T-helper 9 cell (primary cell): Measurements from ENCODE around the gene MEOX2.

ENCODE experiments used
- DNase-seq: peaks from one replicate; pipeline ENCODE4 v3.0.0-alpha.2; 2020
- total RNA-seq, 2 donors: gene quantifications; one replicate each; lab custom pipeline; 2026; lab: John Stamatoyannopoulos, UW

The MEOX2 gene
- total RNA-seq: 0 reads per million in 2 donors

GRCh38 chr7:15686295-15686956, at the start of gene MEOX2:
Gene MEOX2 (minus strand): TSS chr7:15686683. CDS start chr7:15686402, 281 bp downstream.
- no peak for DNase-seq

DNA sequence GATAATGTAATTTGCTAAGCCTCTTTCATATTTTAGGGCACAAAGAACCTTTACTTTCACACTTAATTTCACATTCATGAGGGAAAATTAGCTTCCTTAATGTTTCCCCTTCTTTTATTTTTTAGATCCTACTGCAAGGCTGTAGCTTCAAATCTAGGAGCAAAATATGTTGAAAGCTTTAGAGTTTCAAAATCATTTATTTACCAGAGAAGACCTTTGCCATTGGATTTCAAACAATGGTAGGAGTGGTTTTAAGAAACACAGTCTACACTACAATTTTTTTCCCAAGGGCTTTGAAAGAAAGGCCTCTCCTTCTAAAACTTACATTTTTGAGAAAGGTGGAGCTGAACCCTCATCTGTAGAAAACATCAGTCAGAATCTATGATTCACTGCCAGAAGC, 43.3 kb upstream of the MEOX2 start:
- DNase-seq: no peak

- DNase-seq: no peak
Measured at GRCh38 chr7:15725051-15725450, 38.6 kb upstream of the MEOX2 start.

GRCh38 chr7:15723841-15724240, 37.4 kb upstream of the MEOX2 start:
- no peak for DNase-seq

- DNase-seq: no peak
Measured at GRCh38 chr7:15720849-15721471, 34.5 kb upstream of the MEOX2 start.

DNA sequence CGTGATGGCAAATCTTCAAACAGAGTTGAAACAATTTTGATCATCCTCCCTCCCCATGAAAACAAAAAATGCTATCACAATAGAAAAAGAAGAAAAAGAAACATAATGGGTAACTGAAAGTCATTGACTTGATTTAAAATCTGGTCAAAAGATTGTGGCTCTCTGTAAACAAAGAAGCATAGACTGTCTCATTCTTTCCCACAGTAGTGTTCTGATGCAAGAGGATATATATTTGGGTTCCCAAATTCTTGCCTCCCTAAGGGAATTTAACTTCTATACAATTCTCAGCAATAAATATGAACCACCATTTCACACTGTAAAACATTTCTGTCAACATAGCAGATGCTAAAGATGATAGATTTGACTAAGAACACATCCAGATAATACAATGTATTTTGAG, 32.8 kb upstream of the MEOX2 start:
- DNase-seq: no peak

DNA sequence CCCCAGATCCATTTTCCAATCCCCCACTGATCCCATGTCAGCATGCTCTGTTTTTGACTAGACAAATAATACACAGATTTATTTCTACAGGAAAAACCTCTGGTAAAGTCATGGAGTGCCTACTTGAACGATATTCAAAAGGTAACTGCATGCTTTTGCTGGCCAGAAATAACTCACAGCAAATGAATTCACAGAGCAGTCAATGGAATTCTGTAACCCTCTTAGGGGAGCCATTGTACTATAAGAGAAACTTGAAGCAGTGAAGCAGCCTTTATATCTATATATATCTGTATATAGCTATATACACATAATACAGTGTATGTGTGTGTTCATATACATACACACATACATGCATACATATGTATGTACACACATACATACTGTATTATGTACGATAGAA, 29.0 kb upstream of the MEOX2 start:
- no peak for DNase-seq

- no peak for DNase-seq
Measured at GRCh38 chr7:15709978-15710377, 23.5 kb upstream of the MEOX2 start.

DNA sequence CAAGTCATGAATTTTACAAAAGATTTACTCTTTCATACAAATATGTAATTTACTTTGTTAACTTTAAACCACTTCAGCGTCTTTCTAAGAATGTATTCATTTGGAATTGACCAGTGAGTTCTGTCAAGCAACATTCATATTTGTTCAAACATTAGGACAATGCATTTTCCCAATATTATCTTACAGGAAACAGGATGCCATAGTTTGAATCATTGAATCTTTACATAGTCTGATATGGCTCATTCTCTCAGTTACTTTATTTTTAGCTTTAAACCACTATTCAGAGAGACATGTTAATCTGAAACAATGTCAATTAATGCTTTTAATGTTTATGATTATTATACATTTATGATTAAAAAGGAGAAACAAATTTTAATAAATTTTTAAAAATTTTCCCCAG, 21.1 kb upstream of the MEOX2 start:
- DNase-seq: no peak

DNA sequence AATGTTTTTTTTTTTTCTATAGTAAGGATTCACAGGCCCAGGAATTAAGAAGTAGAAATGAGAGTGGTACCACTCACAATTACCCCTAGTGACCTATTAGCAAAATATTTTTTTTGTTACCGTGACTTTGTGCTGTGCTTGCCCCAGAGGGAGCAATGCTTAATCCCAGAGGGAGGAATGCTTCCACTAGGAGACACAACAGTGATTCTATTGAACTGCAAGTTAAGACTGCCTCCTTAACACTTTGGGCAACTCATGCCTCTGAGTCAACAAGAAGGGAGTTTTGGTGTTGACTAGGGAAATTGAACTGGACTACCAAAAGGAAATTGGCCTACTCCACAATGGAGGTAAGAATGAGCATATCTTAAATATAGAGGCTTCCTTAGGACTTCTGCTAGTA, 17.2 kb upstream of the MEOX2 start:
- no peak for DNase-seq

GRCh38 chr7:15692501-15693020, 6.1 kb upstream of the MEOX2 start:
- no peak for DNase-seq

DNA sequence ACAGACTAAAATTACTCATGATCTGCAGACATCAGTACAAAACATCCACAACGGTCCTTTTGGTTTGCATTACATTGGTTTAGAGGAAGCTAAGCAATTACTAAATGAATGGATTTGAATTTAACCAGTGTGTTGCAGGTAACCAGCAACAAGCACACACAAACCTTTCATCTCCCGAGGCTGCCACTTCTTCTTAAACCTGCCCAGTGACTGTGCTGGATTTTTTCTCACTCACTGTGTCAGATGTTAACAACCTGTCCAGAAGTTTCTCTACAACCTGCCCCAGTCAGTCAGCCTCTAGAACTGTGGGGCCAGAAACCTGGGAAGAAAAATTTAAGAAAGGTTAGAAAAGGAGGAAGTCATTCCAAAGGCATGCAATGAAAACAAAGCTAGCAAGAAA, 2.4 kb upstream of the MEOX2 start:
- DNase-seq: no peak

GRCh38 chr7:15688279-15688626, 1.8 kb upstream of the MEOX2 start:
- DNase-seq: no peak

DNA sequence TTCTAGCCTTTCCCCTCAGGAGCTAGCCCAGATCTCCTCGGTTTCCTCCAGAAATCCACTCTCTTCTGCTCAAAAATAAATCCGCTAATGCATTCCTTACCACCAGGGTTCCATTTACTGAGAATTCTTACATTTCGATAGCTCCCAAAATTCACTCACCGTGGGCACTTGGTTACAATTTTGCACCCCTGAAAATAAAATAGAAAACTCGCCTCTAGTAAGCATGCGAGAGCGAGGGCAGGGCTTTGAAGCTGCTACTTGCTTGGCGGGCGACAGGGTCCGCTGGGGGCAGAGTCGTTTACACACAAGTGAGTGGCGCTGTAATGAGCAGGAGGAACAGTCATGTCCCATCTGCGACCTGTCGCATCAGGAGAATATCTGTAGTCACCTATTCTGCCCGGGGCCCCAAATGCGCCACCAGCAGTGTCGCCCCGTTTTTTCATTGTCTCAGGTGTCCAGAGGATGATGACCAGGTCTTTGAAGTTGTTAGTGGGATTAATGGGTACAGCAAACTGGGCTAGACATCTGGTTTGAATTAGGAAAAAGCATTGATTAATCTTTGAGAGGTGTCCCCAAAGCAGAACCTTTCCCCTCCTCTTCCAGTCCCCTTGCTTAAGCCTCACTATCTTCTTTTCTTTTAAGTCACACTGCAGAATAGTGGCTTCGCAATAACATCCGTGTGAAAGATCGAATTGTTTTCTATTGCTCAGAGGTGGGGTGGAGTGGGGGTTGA, 1.2 kb upstream of the MEOX2 start:
- no peak for DNase-seq

GRCh38 chr7:15686957-15687545, 568 bp upstream of the MEOX2 start:
- DNase-seq: no peak

- DNase-seq: no peak
Measured at GRCh38 chr7:15685358-15686294, 857 bp downstream of the MEOX2 start.

DNA sequence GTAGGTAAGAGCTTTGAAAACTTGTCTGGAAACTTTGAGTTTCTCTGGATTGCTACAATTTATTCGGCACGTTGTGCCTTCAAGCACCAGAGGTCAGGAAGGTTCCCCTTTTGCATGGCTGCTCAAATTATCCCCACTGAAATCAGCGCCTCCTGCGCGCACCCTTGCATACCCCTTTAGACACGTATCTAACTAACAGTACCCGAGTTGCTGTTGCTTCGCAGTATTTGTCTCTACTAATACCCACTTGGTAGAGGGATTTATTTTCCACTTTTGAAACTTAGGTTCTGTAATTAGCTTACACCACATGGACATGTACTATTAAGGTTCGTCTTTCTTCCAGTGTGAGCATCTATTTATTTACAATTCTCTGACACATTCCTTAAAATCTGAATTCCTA, 1.6 kb downstream of the MEOX2 start:
- no peak for DNase-seq

DNA sequence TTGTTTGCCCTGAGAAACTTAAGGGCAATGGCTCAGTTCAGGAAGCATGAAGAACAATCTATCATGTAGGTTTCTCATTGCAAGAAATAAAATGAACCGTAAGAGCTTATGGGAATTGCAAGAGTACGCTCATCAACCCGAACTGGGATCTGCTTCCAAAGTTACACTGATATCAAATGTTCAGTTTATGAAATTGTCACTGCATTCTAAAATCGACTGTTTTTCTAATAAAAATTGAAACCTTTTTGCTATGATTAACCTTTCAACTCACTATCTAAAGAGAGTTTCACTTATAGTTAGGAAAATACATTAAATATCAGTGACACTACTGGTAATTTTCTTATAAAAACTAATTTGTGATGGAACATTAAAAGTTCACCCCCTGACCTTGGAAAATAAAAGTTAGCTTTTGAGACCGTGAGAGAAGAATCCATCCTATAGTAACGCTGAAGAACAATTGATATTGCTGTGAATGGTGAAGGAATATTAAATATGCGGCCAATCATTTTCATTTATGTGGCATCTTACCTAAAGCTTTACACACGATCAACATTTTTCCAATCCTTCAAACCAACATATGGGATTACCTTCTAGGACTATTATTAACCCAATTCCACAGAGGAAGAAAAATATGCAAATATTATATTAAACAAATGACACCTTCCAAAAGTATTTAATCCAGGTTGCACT, 2.2 kb downstream of the MEOX2 start:
- no peak for DNase-seq

GRCh38 chr7:15682751-15683245, 3.7 kb downstream of the MEOX2 start:
- no peak for DNase-seq

DNA sequence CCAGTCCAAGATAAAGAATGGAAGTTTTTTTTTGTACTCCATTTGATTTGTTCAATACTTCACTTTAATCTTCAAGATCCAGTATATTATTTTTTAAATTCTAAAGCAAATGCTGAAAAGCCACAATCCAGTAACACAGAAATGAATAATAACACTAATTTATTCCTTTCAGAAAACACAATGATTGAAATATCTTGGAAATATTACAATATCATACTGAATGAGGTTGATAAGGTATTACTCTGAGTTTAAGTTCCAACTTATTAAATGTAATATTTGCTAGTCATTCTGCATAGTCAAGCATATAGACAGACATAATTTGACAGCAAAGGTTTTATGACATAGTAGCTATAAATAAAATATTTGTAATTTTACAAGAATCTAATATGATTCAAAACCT, 4.4 kb downstream of the MEOX2 start:
- DNase-seq: no peak

DNA sequence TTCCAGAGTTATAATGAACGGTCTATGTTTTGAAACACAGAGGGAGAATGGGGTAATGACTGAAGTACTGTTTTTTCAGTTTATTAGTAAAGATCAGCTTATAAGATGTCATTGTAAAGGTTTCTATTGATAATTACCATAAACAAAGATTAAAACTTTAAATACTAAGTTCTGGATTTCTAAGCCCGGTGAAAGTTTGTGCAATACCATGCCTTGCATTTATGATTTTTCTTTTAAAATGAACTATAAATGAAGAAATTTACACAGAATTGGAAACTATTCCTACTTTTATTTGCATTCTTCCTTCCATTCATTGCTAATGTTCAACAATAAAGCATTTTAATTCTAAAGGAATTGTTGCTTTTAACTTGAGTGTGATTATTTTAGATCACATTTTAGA, 4.9 kb downstream of the MEOX2 start:
- no peak for DNase-seq

- DNase-seq: no peak
Measured at GRCh38 chr7:15681186-15681585, 5.3 kb downstream of the MEOX2 start.
